ENCODE measurements around the gene SCD. TPM values are rescaled to one million over a fixed set of nuclear protein-coding genes. Genes with fewer than 3 reads are reported as not detected.
A peak's percentile ranks its signal among the peaks of the same experiment; 100 is the strongest.

The SCD gene
- total and polyA plus RNA-seq, 2 donors (not counting 1 experiment from before 2014, with no cell fraction given) = 0.89 to 5.1 TPM

DNA sequence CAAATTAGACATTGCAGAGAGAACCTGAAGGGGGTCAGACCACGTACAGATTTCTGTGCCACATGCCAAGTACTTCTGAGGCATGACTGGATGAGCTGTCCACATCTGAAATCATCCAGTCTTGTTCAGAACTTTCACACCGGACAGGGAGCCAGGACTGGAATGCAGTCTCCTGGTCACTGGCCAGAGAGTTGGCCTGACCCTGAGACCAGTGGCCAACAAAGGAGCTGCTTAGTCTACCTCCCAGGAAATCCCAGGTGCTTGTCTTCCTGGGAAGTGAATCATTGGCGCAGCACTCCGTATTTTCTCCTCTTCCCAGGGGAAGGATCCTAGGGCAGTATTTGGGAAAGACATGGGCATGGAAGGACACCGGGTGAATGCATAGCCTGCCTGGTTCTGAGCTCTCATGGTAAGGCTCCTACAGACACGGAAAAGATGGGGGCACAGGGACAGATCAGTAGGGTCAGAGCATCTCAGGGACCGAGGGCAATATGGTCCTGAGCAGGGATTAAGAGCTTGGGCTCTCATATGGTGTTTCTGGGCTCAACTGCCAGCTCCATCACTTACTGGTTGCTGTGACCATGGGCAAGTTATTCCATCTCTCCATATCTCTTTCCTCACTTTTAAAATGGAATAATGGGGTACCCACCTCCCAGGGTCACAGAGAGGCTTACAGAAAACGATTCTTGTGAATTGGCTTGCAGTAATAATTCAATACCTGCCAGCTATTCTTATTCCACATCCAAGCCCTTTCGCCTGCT lies 1.3 kb upstream of the SCD start:
- Histone ChIP-seq H3K4me2 (replicated peaks; ENCODE audit: low read depth, low read length, poor library complexity, severe bottlenecking) (peak overlapping the region; percentile 86), H2AFZ (ENCODE audit: insufficient read depth, low read depth, low read length, poor library complexity, severe bottlenecking) (peak overlapping the region; percentile 87), H3K4me3 (ENCODE audit: control extremely low read depth in 1 of 5, extremely low read depth in 1 of 5, insufficient read depth in 1 of 5, low read depth in 2 of 5, low read length in 4 of 5) (peak overlapping the region; percentile 33 to 74 (median 66)), H3K4me1 (ENCODE audit: control insufficient read depth in 2 of 2, insufficient read depth in 2 of 2, low read length in 2 of 2) (peaks cover 14 to 23% of the 10 kb centered on the region in 2 donors), H3K27me3 (replicated peaks in 1 of 4; ENCODE audit: control extremely low read depth in 1 of 4, control insufficient read depth in 3 of 4, insufficient read depth in 4 of 4, low read length in 3 of 4) (peaks cover 0 to 8% (median 0%) of the 10 kb centered on the region in 4 experiments), H3K36me3 (replicated peaks in 1 of 2; ENCODE audit: control extremely low read depth in 1 of 2, control insufficient read depth in 1 of 2, extremely low read depth in 1 of 2, insufficient read depth in 2 of 2, low read length in 1 of 2) (peaks cover 0 to 2% of the 10 kb centered on the region in 2 experiments), H4K20me1 (ENCODE audit: control insufficient read depth, insufficient read depth, low read length, poor library complexity, severe bottlenecking) (no peaks in the 10 kb centered on the region), H3K27ac (ENCODE audit: low read length in 2 of 2) (no peak overlapping the region), H3K79me2 (ENCODE audit: control insufficient read depth, insufficient read depth, low read length) (no peaks in the 10 kb centered on the region), H3K9me3 (ENCODE audit: control extremely low read depth in 1 of 3, control insufficient read depth in 2 of 3, insufficient read depth in 1 of 3, low read length in 2 of 3) (no peaks in the 10 kb centered on the region), H3K9ac (ENCODE audit: low read length) (peak overlapping the region; percentile 75)
- Mint-ChIP-seq H3K4me1 (peaks cover 24% of the 10 kb centered on the region), H3K27me3 (no peaks in the 10 kb centered on the region), H3K27ac (peak overlapping the region; percentile 75), H3K4me3 (peak overlapping the region; percentile 91), H3K9me3 (ENCODE audit: insufficient read depth) (no peaks in the 10 kb centered on the region)
- WGBS (ENCODE audit: insufficient coverage) = 55% methylated on average over 5 of the region's 9 CpGs
- ChIA-PET CTCF (interaction anchor here (1.2 to 12.4 kb wide), 4 partner anchors 8 to 173 kb away, joined by 4 to 218 read pairs (median 12); no protein-coding TSS in a partner anchor), POLR2A (no interaction called here)
- intact Hi-C loops (cut with micrococcal nuclease) = loop anchor here (2.0 to 5.0 kb wide), 3 partner anchors 19 to 192 kb away; partner anchors contain the start of genes ERLIN1 and HIF1AN
- TF ChIP-seq EZH2 (IDR thresholded peaks at IDR 0.05; ENCODE audit: borderline replicate concordance, insufficient read depth, low read depth, low read length, poor library complexity, severe bottlenecking) = no peak
- TF ChIP-seq, protein P1, sequence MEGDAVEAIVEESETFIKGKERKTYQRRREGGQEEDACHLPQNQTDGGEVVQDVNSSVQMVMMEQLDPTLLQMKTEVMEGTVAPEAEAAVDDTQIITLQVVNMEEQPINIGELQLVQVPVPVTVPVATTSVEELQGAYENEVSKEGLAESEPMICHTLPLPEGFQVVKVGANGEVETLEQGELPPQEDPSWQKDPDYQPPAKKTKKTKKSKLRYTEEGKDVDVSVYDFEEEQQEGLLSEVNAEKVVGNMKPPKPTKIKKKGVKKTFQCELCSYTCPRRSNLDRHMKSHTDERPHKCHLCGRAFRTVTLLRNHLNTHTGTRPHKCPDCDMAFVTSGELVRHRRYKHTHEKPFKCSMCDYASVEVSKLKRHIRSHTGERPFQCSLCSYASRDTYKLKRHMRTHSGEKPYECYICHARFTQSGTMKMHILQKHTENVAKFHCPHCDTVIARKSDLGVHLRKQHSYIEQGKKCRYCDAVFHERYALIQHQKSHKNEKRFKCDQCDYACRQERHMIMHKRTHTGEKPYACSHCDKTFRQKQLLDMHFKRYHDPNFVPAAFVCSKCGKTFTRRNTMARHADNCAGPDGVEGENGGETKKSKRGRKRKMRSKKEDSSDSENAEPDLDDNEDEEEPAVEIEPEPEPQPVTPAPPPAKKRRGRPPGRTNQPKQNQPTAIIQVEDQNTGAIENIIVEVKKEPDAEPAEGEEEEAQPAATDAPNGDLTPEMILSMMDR (IDR thresholded peaks at IDR 0.05) = no peak
- ATAC-seq (ENCODE audit: low read depth) (no peak), DNase-seq (no peak)

Measured in B cell (primary cell).